HS-27A (cell line): Measurements from ENCODE around the gene FBXW9.
"Not testable (repeated sequence)": the region's sequence is repeated elsewhere in the genome, so short reads cannot be mapped to it uniquely, and the experiment has no call there.

Source experiments
- DNase-seq: peaks from one replicate; pipeline ENCODE4 v3.0.0-alpha.2; 2012; ENCODE audit warnings: low read depth, missing footprints

The FBXW9 gene

GRCh38 chr19:12715102-12715501 is 18.7 kb upstream of the FBXW9 start:
- DNase-seq = no peak

DNA sequence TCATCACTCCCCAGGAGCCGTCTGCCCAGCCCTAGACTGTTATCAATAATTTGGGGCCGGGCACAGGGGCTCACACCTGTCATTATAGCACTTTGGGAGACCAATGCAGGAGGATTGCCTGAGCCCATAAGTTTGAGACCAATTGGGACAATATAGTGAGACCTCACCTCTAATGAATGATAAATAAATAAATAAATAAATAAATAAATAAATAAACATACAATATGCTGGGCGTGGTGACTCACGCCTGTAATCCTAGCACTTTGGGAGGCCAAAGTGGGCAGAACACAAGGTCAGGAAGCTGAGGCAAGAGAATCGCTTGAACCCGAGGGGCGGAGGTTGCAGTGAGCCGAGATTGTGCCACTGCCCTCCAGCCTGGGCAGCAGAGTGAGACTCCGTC is 16.9 kb upstream of the FBXW9 start:
- not testable (repeated sequence) for DNase-seq

DNA sequence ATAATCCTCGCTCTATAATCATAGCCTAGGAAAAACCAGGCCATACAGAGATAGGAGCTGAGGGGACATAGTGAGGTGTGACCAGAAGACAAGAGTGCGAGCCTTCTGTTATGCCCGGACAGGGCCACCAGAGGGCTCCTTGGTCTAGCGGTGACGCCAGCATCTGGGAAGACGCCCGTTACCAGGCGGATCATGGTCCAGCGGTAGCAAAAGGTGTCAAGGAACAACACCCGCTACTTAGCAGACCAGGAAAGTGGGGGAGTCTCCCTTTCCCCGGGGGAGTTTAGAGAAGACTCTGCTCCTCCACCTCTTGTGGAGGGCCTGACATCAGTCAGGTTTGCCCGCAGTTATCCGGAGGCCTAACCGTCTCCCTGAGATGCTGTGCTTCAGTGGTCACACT is 15.6 kb upstream of the FBXW9 start:
- DNase-seq = not testable (repeated sequence)

GRCh38 chr19:12711187-12711586 is 14.8 kb upstream of the FBXW9 start:
- no peak for DNase-seq

GRCh38 chr19:12708641-12709040 is 12.2 kb upstream of the FBXW9 start:
- no peak for DNase-seq

DNA sequence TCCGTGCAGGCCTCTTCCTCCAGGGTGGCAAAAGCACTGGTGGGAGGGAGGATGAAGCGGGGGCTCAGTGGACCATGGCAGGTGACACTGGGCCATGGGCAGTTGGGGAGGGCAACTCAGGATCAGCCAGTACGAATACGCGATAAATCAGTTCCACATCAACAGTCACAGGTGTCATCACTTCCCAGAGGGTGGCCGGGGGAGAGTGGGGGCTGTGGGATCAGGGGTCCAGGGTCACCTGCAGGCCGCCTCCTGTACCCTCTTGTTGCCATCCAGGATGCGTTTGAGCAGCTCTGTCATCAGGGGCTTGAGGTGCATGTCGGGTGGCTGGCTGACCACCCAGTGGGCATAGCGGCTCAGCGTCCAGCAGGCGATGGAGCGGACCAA is 9.9 kb upstream of the FBXW9 start:
- DNase-seq = no peak

- DNase-seq = no peak
Measured at GRCh38 chr19:12705654-12706331, 9.4 kb upstream of the FBXW9 start.

GRCh38 chr19:12705169-12705568 is 8.7 kb upstream of the FBXW9 start:
- no peak for DNase-seq

DNA sequence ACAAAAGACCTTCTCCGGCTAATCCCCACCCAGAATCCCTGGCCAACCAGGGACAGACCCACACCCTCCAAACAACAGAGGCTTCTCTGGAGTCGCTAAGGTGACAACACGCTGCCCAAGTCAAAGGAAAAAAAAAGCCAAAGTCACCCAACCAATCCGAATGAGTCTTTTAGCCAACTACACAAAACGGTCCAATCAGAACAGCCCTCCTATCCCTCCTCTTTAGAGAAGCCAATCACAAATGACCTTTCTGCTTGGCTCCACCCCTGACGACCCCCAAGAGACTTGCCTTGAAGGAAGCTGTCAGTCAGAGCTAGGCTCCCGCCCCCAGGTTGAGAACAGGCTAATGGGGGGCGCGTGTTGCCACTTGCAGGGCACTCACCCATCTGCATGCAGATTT is 6.6 kb upstream of the FBXW9 start:
- no peak for DNase-seq

DNA sequence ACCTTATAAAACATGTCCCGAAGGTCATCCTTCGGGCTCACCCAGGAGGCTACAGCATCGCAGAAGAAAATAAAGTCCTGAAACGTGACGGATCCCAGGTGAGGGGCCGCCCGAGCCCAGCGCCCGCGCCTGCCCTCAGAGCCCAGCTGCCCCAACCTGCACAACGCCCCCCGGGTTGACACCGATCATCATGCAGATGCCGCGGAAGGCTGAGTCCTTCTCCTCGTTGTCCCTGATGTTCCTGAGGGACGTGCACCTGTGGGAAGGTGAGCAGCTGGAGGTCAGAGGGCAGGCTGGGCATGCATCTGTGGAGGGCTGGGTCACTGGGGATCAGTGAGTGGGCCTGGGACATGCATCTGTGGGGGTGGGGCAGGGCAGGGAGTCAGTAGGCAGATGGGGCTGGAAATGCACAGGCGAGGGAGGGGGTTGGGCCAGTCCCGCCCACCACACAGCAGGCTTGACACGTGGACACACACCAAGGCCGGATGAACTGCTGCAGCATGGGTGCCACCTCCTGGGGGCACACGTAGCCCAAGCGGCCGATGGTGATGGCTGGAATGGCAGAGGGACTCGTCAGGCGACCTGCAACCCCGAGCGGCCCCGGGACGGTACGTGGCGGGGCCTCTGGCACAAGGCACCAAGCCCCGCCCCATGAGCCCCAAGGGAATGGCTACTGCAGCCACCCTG is 5.3 kb upstream of the FBXW9 start:
- DNase-seq = no peak

- no peak for DNase-seq
Measured at GRCh38 chr19:12698138-12698537, 1.7 kb upstream of the FBXW9 start.

- not testable (repeated sequence) for DNase-seq
Measured at GRCh38 chr19:12697425-12697824, 994 bp upstream of the FBXW9 start.

- DNase-seq = no peak
Measured at GRCh38 chr19:12695997-12696365, 450 bp downstream of the FBXW9 start.

- DNase-seq = no peak
Measured at GRCh38 chr19:12695514-12695913, 917 bp downstream of the FBXW9 start.

GRCh38 chr19:12695096-12695495 is 1.3 kb downstream of the FBXW9 start:
- DNase-seq = no peak

GRCh38 chr19:12694641-12695040 is 1.8 kb downstream of the FBXW9 start:
- DNase-seq = no peak

- DNase-seq = no peak
Measured at GRCh38 chr19:12692960-12693359, 3.5 kb downstream of the FBXW9 start.

- DNase-seq = no peak
Measured at GRCh38 chr19:12689581-12690216, 6.7 kb downstream of the FBXW9 start.

GRCh38 chr19:12689012-12689411 is 7.4 kb downstream of the FBXW9 start:
- no peak for DNase-seq

GRCh38 chr19:12687496-12688196 is 8.8 kb downstream of the FBXW9 start, which contains the start of gene GNG14:
Gene GNG14 (plus strand): TSS chr19:12687998. CDS start chr19:12688049, 51 bp downstream.
- no peak for DNase-seq

DNA sequence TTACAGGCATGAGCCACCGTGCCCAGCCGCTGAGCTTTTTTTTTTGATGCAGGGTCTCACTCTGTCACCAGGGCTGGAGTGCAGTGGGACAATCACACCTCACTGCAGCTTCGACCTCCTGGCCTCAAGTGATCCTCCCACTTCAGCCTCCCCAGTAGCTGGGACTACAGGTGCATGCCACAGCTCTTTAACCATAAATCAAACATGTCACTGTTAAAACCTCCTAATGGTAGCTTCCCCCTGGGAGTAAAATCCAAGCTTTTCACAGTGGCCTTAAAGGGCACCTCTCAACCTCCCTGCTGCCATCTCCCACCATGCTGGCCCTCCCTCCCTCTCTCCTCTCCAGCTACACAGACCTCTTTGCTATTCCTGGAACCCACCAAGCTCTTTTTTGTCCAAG is 10.6 kb downstream of the FBXW9 start:
- no peak for DNase-seq

DNA sequence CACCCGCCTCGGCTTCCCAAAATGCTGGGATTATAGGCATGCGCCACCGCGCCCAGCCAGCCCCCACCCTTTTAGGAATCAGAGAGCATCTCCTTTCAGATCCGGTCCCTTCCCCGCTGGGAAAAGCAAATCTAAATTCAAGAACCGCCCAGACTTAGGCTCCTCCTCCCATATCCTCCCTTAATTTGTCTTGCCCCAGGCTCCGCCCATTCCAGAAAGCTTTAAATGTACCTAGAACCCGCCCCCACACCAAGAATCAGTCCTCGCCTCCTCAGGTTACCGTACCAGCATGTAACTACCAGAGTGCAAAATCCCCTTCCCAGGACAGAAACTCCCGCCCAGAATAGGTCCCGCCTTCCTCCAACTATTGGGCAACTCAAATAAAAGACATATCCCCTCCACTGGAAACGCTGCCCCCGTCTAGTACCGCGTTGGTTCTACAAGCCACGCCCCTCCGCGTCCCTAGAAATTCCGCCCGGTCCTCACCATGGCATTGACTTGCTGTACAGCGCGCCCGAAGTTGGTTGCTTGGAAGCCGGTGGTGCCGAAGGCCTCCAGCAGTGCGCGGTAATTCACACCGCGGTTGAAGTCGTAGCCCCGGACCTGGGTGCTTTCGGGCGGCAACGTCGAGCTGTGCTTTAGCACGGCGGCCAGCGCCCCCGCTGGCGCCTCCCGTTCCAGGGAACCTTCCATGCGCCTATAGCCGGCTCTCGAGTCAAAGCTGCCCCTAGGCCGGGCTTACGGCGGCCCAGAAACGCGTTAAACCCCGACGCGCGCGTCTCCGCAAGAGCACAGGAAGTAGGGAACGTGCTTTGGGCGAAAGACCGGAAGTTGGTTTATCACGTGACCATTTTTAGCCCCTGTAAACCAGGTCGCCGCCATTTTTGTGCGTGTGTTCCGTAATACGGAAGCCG is 15.1 kb downstream of the FBXW9 start, which contains the start of gene DHPS:
DHPS (minus strand) TSS at position 807 of the 914 bp plus-strand sequence; CDS start at position 693, 114 bp downstream.
- DNase-seq = peak; percentile 94
